ENCODE results near the gene MRPL33. TPM values are rescaled to one million over a fixed set of nuclear protein-coding genes. Genes with fewer than 3 reads are reported as not detected.

The MRPL33 gene
- total and polyA plus RNA-seq, 2 of the 13 experiments (the other 11 are each of a cell fraction or from before 2014, with no cell fraction given): 69.7 to 218 TPM

- Histone ChIP-seq H3K4me2 (ENCODE audit: low read depth, low read length) (no peak overlapping the region), H3K36me3 (replicated peaks in 1 of 2; ENCODE audit: control insufficient read depth in 1 of 2, insufficient read depth in 2 of 2, low read length in 2 of 2) (no peaks in the 10 kb centered on the region), H3K4me1 (ENCODE audit: insufficient read depth, low read length) (peaks cover 54% of the 10 kb centered on the region), H3K79me2 (ENCODE audit: insufficient read depth, low read length) (no peaks in the 10 kb centered on the region), H4K20me1 (ENCODE audit: insufficient read depth, low read length) (no peaks in the 10 kb centered on the region), H3K4me3 (replicated peaks in 1 of 3; ENCODE audit: insufficient read depth in 1 of 3, low read depth in 2 of 3, low read length in 3 of 3) (no peak overlapping the region), H2AFZ (ENCODE audit: low read length) (no peak overlapping the region), H3K9me3 (ENCODE audit: low read length) (no peaks in the 10 kb centered on the region), H3K27ac (ENCODE audit: extremely low read length, insufficient read depth, low read length) (no peak overlapping the region), H3K27me3 (ENCODE audit: control insufficient read depth in 1 of 2, insufficient read depth in 2 of 2, low read length in 2 of 2) (no peaks in the 10 kb centered on the region), H3K9ac (ENCODE audit: insufficient read depth, low read depth, low read length) (no peak overlapping the region)
- TF ChIP-seq ZBTB46 (CRISPR knock-in tag; IDR thresholded peaks at IDR 0.05; ENCODE audit: borderline replicate concordance): no peak
- TF ChIP-seq BCL6 (CRISPR knock-in tag; IDR thresholded peaks at IDR 0.05): no peak
- TF ChIP-seq SNAPC2 (CRISPR knock-in tag; IDR thresholded peaks at IDR 0.05): no peak
- no peak for TF ChIP-seq KLF13 (CRISPR knock-in tag; IDR thresholded peaks at IDR 0.05)
- TF ChIP-seq TGIF2 (CRISPR knock-in tag; IDR thresholded peaks at IDR 0.05): no peak
- TF ChIP-seq ZFAT (CRISPR knock-in tag; conservative IDR thresholded peaks at IDR 0.05): no peak
- TF ChIP-seq AKAP8 (CRISPR knock-in tag; IDR thresholded peaks at IDR 0.05): no peak
- TF ChIP-seq SP1 (IDR thresholded peaks at IDR 0.05): no peak
- TF ChIP-seq SP1 (CRISPR knock-in tag; IDR thresholded peaks at IDR 0.05): no peak
- no peak for TF ChIP-seq CAMTA2 (CRISPR knock-in tag; IDR thresholded peaks at IDR 0.05; ENCODE audit: borderline replicate concordance)
- no peak for TF ChIP-seq PBX3 (CRISPR knock-in tag; IDR thresholded peaks at IDR 0.05; ENCODE audit: borderline replicate concordance)
- no peak for TF ChIP-seq SOX5 (CRISPR knock-in tag; IDR thresholded peaks at IDR 0.05; ENCODE audit: borderline replicate concordance)
- TF ChIP-seq ZNF367 (CRISPR knock-in tag; IDR thresholded peaks at IDR 0.05; ENCODE audit: borderline replicate concordance): no peak
- intact Hi-C loops (cut with micrococcal nuclease; ENCODE audit: unreplicated experiment) (no loop called here), in situ Hi-C loops (cut with HindIII; ENCODE audit: extremely low pct_ligation_motif_present, low pct_unique_long_range_greater_than_20kb) (no loop called here)
- no peak for ATAC-seq
- ChIA-PET CTCF (ENCODE audit: low intra/inter-chr PET ratio, low total read pairs) (no interaction called here), POLR2A (interaction anchor here (1.5 to 1.6 kb wide), 2 partner anchors 10 to 14 kb away, joined by 4 to 13 read pairs; no protein-coding TSS in a partner anchor)
- no peak for FAIRE-seq
- no TSS peak for BruUV-seq (replicated peaks)
- WGBS (ENCODE audit: low lambda C conversion rate): 89% methylated on average over 9 of the region's 9 CpGs
- no peak for DNase-seq (ENCODE audit: low spot score)
Observed at GRCh38 chr2:27742571-27742970, 28.9 kb upstream of the MRPL33 start.
